Stomach (tissue), 4 donors: ENCODE measurements around the gene GLYR1.

Experiments
- POLR2AphosphoS5 ChIP-seq, 3 donors: sonication (generic); formaldehyde crosslinking; IDR thresholded peaks; one replicate each; pipeline ENCODE4 v1.6.1; 2016; ENCODE audit warnings: antibody characterized with exemption in 3 of 3
- TF ChIP-seq, protein P1 (sequence below), 7 experiments: fragments of 450-650 bp in 4 of 7; fragments of 200-600 bp in 3 of 7; sonication (generic) in 3 of 7; IDR thresholded peaks; one replicate each; pipeline ENCODE4 v1.5.1; 2016 to 2019; ENCODE audit warnings: antibody characterized with exemption in 7 of 7, control low read depth in 2 of 7, mild to moderate bottlenecking in 1 of 7

DNA sequence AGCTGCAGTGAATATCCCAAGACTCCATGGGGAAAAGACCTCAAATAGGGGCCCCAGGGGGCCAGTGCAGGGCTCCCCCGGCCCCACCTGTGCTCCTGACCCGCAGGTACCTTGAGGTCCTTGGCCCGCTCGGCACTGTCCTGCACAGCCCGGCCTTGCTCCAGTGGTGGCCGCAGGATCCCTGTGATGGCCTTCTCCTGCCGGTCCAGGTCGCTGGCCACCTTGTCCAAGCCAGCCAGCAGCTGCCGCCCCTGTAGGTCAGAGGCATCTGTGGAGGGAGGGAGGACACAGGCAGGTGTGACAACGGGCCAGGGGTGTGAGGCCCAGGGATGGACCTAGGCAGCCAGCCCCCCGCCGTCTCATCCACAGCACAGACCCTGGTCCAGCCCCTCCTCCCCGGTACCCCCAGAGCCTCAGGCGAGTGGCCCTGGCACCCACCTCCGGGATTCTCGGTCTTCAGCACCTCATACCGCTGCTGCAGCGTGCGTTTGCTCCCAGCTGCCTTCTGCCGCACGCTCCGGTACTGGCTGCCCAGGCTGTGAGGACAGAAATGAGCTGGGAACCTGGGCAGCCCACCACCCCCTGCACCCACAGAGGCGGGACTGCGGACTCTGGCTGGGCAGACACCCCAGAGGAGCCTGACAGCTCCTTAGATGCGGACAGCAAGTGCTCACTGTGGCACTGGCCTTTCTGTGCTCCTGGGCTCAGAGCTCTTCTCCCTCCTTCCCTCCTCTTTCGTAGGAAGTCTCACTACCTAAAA is 46.2 kb upstream of the GLYR1 start:
- no peak for TF ChIP-seq POLR2AphosphoS5 (IDR thresholded peaks at IDR 0.05)
- TF ChIP-seq, protein P1, sequence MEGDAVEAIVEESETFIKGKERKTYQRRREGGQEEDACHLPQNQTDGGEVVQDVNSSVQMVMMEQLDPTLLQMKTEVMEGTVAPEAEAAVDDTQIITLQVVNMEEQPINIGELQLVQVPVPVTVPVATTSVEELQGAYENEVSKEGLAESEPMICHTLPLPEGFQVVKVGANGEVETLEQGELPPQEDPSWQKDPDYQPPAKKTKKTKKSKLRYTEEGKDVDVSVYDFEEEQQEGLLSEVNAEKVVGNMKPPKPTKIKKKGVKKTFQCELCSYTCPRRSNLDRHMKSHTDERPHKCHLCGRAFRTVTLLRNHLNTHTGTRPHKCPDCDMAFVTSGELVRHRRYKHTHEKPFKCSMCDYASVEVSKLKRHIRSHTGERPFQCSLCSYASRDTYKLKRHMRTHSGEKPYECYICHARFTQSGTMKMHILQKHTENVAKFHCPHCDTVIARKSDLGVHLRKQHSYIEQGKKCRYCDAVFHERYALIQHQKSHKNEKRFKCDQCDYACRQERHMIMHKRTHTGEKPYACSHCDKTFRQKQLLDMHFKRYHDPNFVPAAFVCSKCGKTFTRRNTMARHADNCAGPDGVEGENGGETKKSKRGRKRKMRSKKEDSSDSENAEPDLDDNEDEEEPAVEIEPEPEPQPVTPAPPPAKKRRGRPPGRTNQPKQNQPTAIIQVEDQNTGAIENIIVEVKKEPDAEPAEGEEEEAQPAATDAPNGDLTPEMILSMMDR (IDR thresholded peaks at IDR 0.05) = no peak
